ENCODE data around the gene ELAC2.

DNA sequence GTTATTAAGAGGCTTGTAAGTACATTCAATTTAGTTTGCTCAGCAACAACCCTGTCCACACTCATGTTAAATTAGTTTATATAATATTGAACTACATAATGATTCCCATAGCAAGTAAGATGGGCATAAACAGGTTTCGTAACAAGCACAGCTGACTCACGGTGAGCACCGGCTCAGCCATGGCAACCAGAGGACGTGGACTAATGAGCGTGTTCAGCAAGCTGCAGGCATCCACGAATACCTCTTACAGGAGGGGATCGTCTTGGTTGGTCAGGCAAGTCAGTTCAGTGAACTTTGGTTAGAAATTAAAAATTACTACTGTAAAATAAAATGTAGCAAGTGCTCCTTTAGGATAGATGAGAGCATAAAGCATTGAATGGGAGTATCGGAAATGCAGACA, 58.4 kb downstream of the ELAC2 start:
- TF ChIP-seq, protein P1, sequence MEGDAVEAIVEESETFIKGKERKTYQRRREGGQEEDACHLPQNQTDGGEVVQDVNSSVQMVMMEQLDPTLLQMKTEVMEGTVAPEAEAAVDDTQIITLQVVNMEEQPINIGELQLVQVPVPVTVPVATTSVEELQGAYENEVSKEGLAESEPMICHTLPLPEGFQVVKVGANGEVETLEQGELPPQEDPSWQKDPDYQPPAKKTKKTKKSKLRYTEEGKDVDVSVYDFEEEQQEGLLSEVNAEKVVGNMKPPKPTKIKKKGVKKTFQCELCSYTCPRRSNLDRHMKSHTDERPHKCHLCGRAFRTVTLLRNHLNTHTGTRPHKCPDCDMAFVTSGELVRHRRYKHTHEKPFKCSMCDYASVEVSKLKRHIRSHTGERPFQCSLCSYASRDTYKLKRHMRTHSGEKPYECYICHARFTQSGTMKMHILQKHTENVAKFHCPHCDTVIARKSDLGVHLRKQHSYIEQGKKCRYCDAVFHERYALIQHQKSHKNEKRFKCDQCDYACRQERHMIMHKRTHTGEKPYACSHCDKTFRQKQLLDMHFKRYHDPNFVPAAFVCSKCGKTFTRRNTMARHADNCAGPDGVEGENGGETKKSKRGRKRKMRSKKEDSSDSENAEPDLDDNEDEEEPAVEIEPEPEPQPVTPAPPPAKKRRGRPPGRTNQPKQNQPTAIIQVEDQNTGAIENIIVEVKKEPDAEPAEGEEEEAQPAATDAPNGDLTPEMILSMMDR (conservative IDR thresholded peaks at IDR 0.05; ENCODE audit: low read length) = no peak
- TF ChIP-seq EZH2phosphoT487 (IDR thresholded peaks at IDR 0.05; ENCODE audit: borderline replicate concordance) = no peak

Data from Loucy (cell line).